HL-60 (cell line): ENCODE measurements around the gene CLCNKA.

ENCODE experiments used
- DNase-seq, 2 experiments: peaks; one replicate each; pipeline ENCODE4 v3.0.0-alpha.2; 2010 to 2020; ENCODE audit warnings: low read depth in 1 of 2, low spot score in 1 of 2
- H3K27ac ChIP-seq: fragments of 250-450 bp; sonication (Bioruptor Pico); replicated peaks from 2 replicates; pipeline ENCODE4 v1.5.1; 2020; ENCODE audit warnings: mild to moderate bottlenecking, moderate library complexity
- H3K27me3 ChIP-seq: fragments of 250-450 bp; sonication (Bioruptor Pico); 2 replicates; pipeline ENCODE4 v1.5.1; 2021; ENCODE audit warnings: mild to moderate bottlenecking, moderate library complexity; ENCODE audit not compliant: insufficient read depth, poor library complexity, severe bottlenecking
- H3K4me3 ChIP-seq: replicated peaks from 2 replicates; pipeline ENCODE4 v1.5.1; 2011; ENCODE audit warnings: mild to moderate bottlenecking, control low read depth, low read length; ENCODE audit not compliant: insufficient read depth
- GABPA ChIP-seq: IDR thresholded peaks from 2 replicates; pipeline ENCODE4 v1.6.1; 2012; ENCODE audit warnings: low read depth
- POLR2AphosphoS5 ChIP-seq: IDR thresholded peaks from 2 replicates; pipeline ENCODE4 v1.6.1; 2012; ENCODE audit warnings: low read depth
- SPI1 ChIP-seq: IDR thresholded peaks from 2 replicates; pipeline ENCODE4 v1.6.1; 2012; ENCODE audit warnings: low read depth, mild to moderate bottlenecking, borderline replicate concordance
- TF ChIP-seq, protein P1 (sequence below): IDR thresholded peaks from 2 replicates; pipeline ENCODE4 v1.6.1; 2012; ENCODE audit warnings: low read depth; ENCODE audit not compliant: insufficient replicate concordance
- TF ChIP-seq, protein P2 (sequence below): IDR thresholded peaks from one replicate; pipeline ENCODE4 v1.5.1; 2011; ENCODE audit warnings: low read length, control low read depth, inconsistent platforms; ENCODE audit not compliant: insufficient read depth

CLCNKA gene

DNA sequence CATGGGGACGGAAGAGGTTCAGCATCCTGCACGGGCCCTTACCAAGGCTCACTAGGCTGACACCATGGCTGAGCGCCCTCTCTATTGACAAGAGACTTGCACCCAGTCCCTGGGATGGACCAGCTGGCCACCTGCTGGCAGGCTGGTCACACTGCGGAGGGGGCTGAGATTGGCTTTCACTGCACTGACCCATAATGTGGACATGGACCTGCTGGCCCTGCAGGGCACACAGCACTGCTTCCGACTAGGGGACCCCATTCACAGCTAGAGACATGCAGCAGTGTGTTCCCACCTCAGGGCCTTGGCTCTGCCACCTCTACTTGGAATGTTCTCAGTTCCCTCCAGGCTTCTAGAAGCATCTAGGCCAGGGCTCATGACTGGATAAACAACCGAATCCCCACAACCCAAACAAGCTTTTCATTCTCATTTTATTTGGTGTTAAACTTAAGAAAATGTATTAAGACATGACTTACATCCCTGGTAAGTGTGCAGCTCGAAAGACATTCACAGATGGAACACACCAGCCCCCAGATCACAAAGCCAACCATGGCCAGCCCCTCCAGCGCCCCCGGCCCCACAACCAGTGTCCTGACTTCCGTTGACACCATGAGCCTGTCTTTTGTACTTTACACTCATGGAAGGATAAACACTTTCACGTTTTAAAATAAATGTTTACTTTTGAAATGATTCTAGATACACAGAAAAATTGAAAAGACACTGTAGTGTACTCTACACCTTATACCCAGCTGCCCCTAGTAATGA is 27.1 kb upstream of the CLCNKA start:
- TF ChIP-seq, protein P1, sequence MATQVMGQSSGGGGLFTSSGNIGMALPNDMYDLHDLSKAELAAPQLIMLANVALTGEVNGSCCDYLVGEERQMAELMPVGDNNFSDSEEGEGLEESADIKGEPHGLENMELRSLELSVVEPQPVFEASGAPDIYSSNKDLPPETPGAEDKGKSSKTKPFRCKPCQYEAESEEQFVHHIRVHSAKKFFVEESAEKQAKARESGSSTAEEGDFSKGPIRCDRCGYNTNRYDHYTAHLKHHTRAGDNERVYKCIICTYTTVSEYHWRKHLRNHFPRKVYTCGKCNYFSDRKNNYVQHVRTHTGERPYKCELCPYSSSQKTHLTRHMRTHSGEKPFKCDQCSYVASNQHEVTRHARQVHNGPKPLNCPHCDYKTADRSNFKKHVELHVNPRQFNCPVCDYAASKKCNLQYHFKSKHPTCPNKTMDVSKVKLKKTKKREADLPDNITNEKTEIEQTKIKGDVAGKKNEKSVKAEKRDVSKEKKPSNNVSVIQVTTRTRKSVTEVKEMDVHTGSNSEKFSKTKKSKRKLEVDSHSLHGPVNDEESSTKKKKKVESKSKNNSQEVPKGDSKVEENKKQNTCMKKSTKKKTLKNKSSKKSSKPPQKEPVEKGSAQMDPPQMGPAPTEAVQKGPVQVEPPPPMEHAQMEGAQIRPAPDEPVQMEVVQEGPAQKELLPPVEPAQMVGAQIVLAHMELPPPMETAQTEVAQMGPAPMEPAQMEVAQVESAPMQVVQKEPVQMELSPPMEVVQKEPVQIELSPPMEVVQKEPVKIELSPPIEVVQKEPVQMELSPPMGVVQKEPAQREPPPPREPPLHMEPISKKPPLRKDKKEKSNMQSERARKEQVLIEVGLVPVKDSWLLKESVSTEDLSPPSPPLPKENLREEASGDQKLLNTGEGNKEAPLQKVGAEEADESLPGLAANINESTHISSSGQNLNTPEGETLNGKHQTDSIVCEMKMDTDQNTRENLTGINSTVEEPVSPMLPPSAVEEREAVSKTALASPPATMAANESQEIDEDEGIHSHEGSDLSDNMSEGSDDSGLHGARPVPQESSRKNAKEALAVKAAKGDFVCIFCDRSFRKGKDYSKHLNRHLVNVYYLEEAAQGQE = no peak
- TF ChIP-seq, protein P2, sequence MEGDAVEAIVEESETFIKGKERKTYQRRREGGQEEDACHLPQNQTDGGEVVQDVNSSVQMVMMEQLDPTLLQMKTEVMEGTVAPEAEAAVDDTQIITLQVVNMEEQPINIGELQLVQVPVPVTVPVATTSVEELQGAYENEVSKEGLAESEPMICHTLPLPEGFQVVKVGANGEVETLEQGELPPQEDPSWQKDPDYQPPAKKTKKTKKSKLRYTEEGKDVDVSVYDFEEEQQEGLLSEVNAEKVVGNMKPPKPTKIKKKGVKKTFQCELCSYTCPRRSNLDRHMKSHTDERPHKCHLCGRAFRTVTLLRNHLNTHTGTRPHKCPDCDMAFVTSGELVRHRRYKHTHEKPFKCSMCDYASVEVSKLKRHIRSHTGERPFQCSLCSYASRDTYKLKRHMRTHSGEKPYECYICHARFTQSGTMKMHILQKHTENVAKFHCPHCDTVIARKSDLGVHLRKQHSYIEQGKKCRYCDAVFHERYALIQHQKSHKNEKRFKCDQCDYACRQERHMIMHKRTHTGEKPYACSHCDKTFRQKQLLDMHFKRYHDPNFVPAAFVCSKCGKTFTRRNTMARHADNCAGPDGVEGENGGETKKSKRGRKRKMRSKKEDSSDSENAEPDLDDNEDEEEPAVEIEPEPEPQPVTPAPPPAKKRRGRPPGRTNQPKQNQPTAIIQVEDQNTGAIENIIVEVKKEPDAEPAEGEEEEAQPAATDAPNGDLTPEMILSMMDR = peak; percentile 75
- H3K27me3 ChIP-seq = no peaks in the 10 kb centered on the region
- H3K27ac ChIP-seq = no peak overlapping the region
- peak in 1 of 2 experiments; percentile 21 for DNase-seq
- H3K4me3 ChIP-seq = no peak overlapping the region

DNA sequence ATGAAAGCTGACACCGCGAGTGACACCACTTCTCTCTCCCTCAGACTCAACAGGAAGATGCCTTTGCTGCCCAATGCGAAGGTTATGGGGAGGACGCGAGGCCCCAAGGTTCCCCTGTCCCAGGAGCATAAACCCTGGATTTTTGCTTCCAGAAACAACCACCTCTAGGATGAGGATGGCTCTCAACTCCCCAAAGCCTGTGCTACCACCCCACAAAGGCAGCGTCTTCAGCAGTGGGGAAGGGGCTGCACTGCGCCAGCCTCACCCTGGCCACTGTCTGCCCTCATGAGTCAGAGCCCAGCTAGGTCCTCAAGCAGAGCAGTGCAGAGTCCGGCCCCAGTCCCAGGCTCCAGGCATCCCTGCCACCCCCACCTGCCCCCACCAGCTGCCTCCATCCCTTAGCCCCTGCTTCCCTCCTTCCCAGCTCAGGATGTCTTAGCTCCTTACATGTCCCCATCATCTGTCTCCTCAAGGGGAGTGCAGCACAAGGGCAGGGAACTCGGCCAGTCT is 24.7 kb upstream of the CLCNKA start:
- no peak overlapping the region for H3K27ac ChIP-seq
- TF ChIP-seq, protein P1 = no peak
- TF ChIP-seq POLR2AphosphoS5 (no peak), GABPA (no peak), SPI1 (no peak)
- TF ChIP-seq, protein P2 = no peak
- no peak overlapping the region for H3K4me3 ChIP-seq
- no peak for DNase-seq
- no peaks in the 10 kb centered on the region for H3K27me3 ChIP-seq

DNA sequence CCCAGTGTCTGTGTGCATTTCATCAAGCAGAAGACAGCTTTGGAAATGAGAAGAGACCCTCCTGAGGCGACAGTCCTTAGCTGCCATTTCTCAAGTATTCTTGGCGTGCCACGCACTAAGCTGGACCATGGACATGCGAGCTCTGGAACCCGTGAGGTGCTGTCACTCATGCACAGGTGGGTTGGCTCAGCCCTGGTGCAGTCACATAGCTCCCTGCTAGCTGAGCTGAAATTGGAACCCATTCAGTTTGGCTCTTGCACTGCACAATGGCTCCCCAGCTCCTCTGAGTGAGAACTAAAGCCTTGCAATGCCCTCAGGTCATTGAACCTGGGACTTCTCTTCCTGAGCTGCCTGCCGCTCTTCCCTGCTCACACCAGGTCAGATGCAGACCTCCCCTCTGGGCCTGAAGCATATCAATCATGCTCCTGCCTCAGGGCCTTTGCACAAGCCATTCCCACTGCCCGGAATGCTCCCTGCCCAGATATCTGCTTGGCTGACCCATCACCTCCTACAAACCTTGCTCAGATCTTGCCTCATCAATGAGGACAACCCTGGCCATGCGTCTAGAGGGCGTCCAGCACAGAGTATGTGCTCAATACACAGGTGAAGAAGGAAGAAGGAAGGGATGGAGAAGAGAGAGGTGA is 24.1 kb upstream of the CLCNKA start:
- no peak for DNase-seq
- H3K27ac ChIP-seq = no peak overlapping the region
- no peaks in the 10 kb centered on the region for H3K27me3 ChIP-seq
- TF ChIP-seq POLR2AphosphoS5 = no peak
- TF ChIP-seq, protein P2 = no peak
- TF ChIP-seq, protein P1 = no peak
- TF ChIP-seq GABPA = no peak
- no peak for TF ChIP-seq SPI1
- H3K4me3 ChIP-seq = no peak overlapping the region
